ENCODE data around the gene MECP2.
"Not testable (repeated sequence)": the region's sequence is repeated elsewhere in the genome, so short reads cannot be mapped to it uniquely, and the experiment has no call there.

The MECP2 gene

GRCh38 chrX:154014429-154015380 is 82.8 kb downstream of the MECP2 start:
- DNase-seq = no peak

GRCh38 chrX:154013614-154014360 is 83.7 kb downstream of the MECP2 start:
- peak; percentile 68 for DNase-seq

GRCh38 chrX:154013001-154013421 is 84.5 kb downstream of the MECP2 start:
- no peak for DNase-seq

- no peak for DNase-seq
Observed at GRCh38 chrX:154012336-154012991, 85.1 kb downstream of the MECP2 start.

GRCh38 chrX:154011376-154012335 is 85.9 kb downstream of the MECP2 start:
- DNase-seq = no peak

GRCh38 chrX:154010330-154011087 is 87.0 kb downstream of the MECP2 start:
- DNase-seq = no peak

GRCh38 chrX:154008521-154008920 is 89.0 kb downstream of the MECP2 start:
- no peak for DNase-seq

GRCh38 chrX:154006947-154007346 is 90.6 kb downstream of the MECP2 start:
- no peak for DNase-seq

GRCh38 chrX:154004315-154004714 is 93.2 kb downstream of the MECP2 start:
- no peak for DNase-seq

GRCh38 chrX:154002215-154002719 is 95.2 kb downstream of the MECP2 start:
- DNase-seq = peak; percentile 59

- no peak for DNase-seq
Observed at GRCh38 chrX:154000051-154000450, 97.5 kb downstream of the MECP2 start.

- DNase-seq = no peak
Observed at GRCh38 chrX:153999359-154000037, 98.0 kb downstream of the MECP2 start.

GRCh38 chrX:153995504-153995903 is 102.0 kb downstream of the MECP2 start:
- no peak for DNase-seq

GRCh38 chrX:153994398-153994797 is 103.1 kb downstream of the MECP2 start:
- DNase-seq = not testable (repeated sequence)

GRCh38 chrX:153993978-153994377 is 103.5 kb downstream of the MECP2 start:
- no peak for DNase-seq

- no peak for DNase-seq
Observed at GRCh38 chrX:153993079-153993478, 104.4 kb downstream of the MECP2 start.

- DNase-seq = no peak
Observed at GRCh38 chrX:153992180-153992579, 105.3 kb downstream of the MECP2 start.

GRCh38 chrX:153991013-153991580 is 106.4 kb downstream of the MECP2 start:
- no peak for DNase-seq

GRCh38 chrX:153989973-153990655 is 107.4 kb downstream of the MECP2 start:
- DNase-seq = peak; percentile 41

All from CD4-positive, alpha-beta T cell treated with Interleukin-17A for 4 hours (primary cell).